RWPE1 (cell line): Measurements from ENCODE around the gene RASL10A.

ENCODE experiments used
- CTCF ChIA-PET: fragments of 350-600 bp; sonication (Branson Sonifier 250); formaldehyde crosslinking; extraction: SDS; loops from one replicate; lab custom pipeline; 2021; lab: Yijun Ruan, JAX
- POLR2A ChIA-PET: fragments of 400-600 bp; formaldehyde crosslinking; extraction: SDS; loops from one replicate; lab custom pipeline; 2020; ENCODE audit warnings: antibody characterized with exemption; ENCODE audit not compliant: low non-redundant PET; lab: Yijun Ruan, JAX
- DNase-seq: peaks from one replicate; pipeline ENCODE4 v3.0.0; 2012; ENCODE audit warnings: low spot score
- H3K27ac ChIP-seq: fragments of 450-650 bp; 2 replicates; pipeline ENCODE4 v1.5.1; 2017
- CTCF ChIP-seq: fragments of 450-650 bp; conservative IDR thresholded peaks from 2 replicates; pipeline ENCODE4 v1.5.1; 2017; ENCODE audit warnings: low read depth, mild to moderate bottlenecking

RASL10A gene

DNA sequence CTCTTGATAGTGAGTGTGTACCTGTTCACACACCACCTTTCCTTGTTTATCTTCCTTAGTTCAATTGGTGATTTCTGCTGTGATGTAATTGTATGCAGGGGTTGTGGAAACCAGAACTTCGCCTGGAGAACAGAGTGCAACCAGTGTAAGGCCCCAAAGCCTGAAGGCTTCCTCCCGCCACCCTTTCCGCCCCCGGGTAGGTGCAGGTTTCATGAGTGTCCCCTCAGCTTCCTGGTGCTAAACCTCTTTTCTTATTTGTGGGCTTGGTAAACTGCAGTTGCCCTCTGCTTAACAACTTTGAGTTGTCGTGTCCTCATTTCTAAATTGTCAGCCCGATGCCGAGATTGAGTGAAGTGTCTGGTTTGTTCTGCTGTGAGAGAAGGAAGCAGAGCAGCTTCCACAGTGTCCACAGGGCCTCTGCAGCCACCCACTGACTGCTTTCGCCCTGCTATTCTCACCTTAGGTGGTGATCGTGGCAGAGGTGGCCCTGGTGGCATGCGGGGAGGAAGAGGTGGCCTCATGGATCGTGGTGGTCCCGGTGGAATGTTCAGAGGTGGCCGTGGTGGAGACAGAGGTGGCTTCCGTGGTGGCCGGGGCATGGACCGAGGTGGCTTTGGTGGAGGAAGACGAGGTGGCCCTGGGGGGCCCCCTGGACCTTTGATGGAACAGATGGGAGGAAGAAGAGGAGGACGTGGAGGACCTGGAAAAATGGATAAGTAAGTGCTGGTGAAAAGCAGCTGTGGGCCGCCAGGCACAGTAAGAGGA, 16.2 kb downstream of the RASL10A start:
- TF ChIP-seq CTCF: no peak
- ChIA-PET CTCF (interaction anchor here (0.6 kb wide), 2 partner anchors 84 to 304 kb away, joined by 3 to 4 read pairs; no protein-coding TSS in a partner anchor), POLR2A (no interaction called here)
- DNase-seq: no peak
- peak overlapping the region; percentile 42 for H3K27ac ChIP-seq

DNA sequence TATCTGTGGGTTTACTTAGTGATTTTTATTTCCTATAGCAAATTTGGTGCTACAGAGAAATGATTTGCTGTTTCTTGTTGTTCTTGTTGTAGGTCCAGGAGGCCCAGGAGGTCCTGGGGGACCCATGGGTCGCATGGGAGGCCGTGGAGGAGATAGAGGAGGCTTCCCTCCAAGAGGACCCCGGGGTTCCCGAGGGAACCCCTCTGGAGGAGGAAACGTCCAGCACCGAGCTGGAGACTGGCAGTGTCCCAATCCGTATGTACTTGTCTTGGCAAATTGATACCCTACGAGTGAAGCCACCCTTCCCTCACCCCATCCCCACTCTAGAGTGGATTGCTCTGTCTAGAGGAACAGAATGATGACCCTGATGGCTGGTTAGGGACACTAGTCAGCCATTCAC, 16.9 kb downstream of the RASL10A start:
- H3K27ac ChIP-seq: peak overlapping the region; percentile 42
- ChIA-PET POLR2A (no interaction called here), CTCF (interaction anchor here (0.6 kb wide), 1 partner anchor 303 kb away, joined by 3 read pairs; no protein-coding TSS in a partner anchor)
- no peak for TF ChIP-seq CTCF
- DNase-seq: no peak

- no peak for TF ChIP-seq CTCF
- POLR2A ChIA-PET: no interaction called here
- no peak for DNase-seq
- CTCF ChIA-PET: no interaction called here
- H3K27ac ChIP-seq: no peak overlapping the region
Measured at GRCh38 chr22:29292379-29292778, 23.1 kb downstream of the RASL10A start.

GRCh38 chr22:29291215-29291614, 24.3 kb downstream of the RASL10A start:
- ChIA-PET POLR2A (no interaction called here), CTCF (no interaction called here)

GRCh38 chr22:29290061-29290460, 25.4 kb downstream of the RASL10A start:
- ChIA-PET POLR2A (no interaction called here), CTCF (no interaction called here)
- DNase-seq: no peak
- TF ChIP-seq CTCF: no peak
- H3K27ac ChIP-seq: no peak overlapping the region

More at GRCh38 chr22:29291215-29291614, 24.3 kb downstream of the RASL10A start:
- no peak for DNase-seq
- TF ChIP-seq CTCF: no peak
- no peak overlapping the region for H3K27ac ChIP-seq

GRCh38 chr22:29288837-29289236, 26.7 kb downstream of the RASL10A start:
- POLR2A ChIA-PET: no interaction called here
- no peak for DNase-seq
- no peak for TF ChIP-seq CTCF
- no peak overlapping the region for H3K27ac ChIP-seq
- CTCF ChIA-PET: no interaction called here
